CD14-positive monocyte (primary cell): ENCODE measurements around the gene LAX1. TPM values are rescaled to one million over a fixed set of nuclear protein-coding genes. Genes with fewer than 3 reads are reported as not detected.

Experiments used
- DNase-seq, 3 donors: peaks; one replicate each; pipeline ENCODE4 v3.0.0-alpha.2; 2011 to 2022
- H2AFZ ChIP-seq: 2 replicates; pipeline ENCODE4 v1.6.0; 2012; ENCODE audit warnings: mild to moderate bottlenecking, low read depth, low read length, inconsistent platforms; ENCODE audit not compliant: insufficient read depth, poor library complexity, severe bottlenecking
- H3K27ac ChIP-seq, 2 donors: 1 replicate in 1 of 2; 2 replicates in 1 of 2; pipeline ENCODE4 v1.5.1; 2012 to 2013; ENCODE audit warnings: low read length in 2 of 2, control low read depth in 1 of 2, inconsistent platforms in 1 of 2, low read depth in 1 of 2, mild to moderate bottlenecking in 1 of 2
- H3K27me3 ChIP-seq, 2 donors: one replicate each; pipeline versions ENCODE4 v1.6.0 to v1.6.1; 2011 to 2013; ENCODE audit warnings: low read length in 2 of 2; ENCODE audit not compliant: control insufficient read depth in 2 of 2, insufficient read depth in 2 of 2
- H3K36me3 ChIP-seq, 2 donors: replicated peaks in 1 of 2; 1 replicate in 1 of 2; 2 replicates in 1 of 2; pipeline versions ENCODE4 v1.5.1 to v1.6.1; 2012 to 2013; ENCODE audit warnings: low read length in 2 of 2, control low read depth in 1 of 2, inconsistent platforms in 1 of 2, mild to moderate bottlenecking in 1 of 2; ENCODE audit not compliant: insufficient read depth in 2 of 2, control insufficient read depth in 1 of 2
- H3K4me1 ChIP-seq, 2 donors: 1 replicate in 1 of 2; 2 replicates in 1 of 2; pipeline versions ENCODE4 v1.5.1 to v1.6.1; 2012 to 2013; ENCODE audit warnings: low read length in 2 of 2, control low read depth in 1 of 2, inconsistent platforms in 1 of 2, mild to moderate bottlenecking in 1 of 2, moderate library complexity in 1 of 2; ENCODE audit not compliant: insufficient read depth in 2 of 2, control insufficient read depth in 1 of 2
- H3K4me2 ChIP-seq: replicated peaks from 2 replicates; pipeline ENCODE3; 2012; ENCODE audit warnings: low read length, moderate library complexity, mild to moderate bottlenecking; ENCODE audit not compliant: poor library complexity, severe bottlenecking; ENCODE audit errors: extremely low read depth
- H3K4me3 ChIP-seq, 3 experiments: fragments of 200-600 bp in 1 of 3; sonication (generic) in 1 of 3; replicated peaks in 1 of 3; 1 replicate in 2 of 3; 2 replicates in 1 of 3; pipeline ENCODE4 v1.5.1; 2011 to 2013; ENCODE audit warnings: low read length in 3 of 3, mild to moderate bottlenecking in 3 of 3, control low read depth in 2 of 3, low read depth in 2 of 3, inconsistent platforms in 1 of 3, moderate library complexity in 1 of 3
- H3K79me2 ChIP-seq: 2 replicates; pipeline ENCODE4 v1.6.0; 2012; ENCODE audit warnings: mild to moderate bottlenecking, control low read depth, inconsistent platforms, low read length, moderate library complexity; ENCODE audit not compliant: insufficient read depth
- H3K9ac ChIP-seq: 2 replicates; pipeline ENCODE4 v1.6.0; 2017; ENCODE audit warnings: low read length, mild to moderate bottlenecking; ENCODE audit not compliant: insufficient read depth, poor library complexity, severe bottlenecking
- H3K9me3 ChIP-seq, 2 donors: replicated peaks in 1 of 2; 1 replicate in 1 of 2; 2 replicates in 1 of 2; pipeline versions ENCODE4 v1.5.1 to v1.6.1; 2012 to 2013; ENCODE audit warnings: low read length in 2 of 2, control low read depth in 1 of 2; ENCODE audit not compliant: control insufficient read depth in 1 of 2, insufficient read depth in 1 of 2
- H4K20me1 ChIP-seq: 2 replicates; pipeline ENCODE4 v1.6.0; 2012; ENCODE audit warnings: mild to moderate bottlenecking, low read length, control low read depth, moderate library complexity; ENCODE audit not compliant: insufficient read depth
- H3K27ac Mint-ChIP-seq, 7 donors: one replicate each; pipeline ENCODE4 v1.8.0; 2020; ENCODE audit warnings: mild to moderate bottlenecking in 7 of 7, mixed read lengths in 7 of 7, moderate library complexity in 6 of 7, inconsistent platforms in 2 of 7
- H3K27me3 Mint-ChIP-seq, 3 donors: one replicate each; pipeline ENCODE4 v1.8.0; 2021 to 2022; ENCODE audit warnings: low read depth in 3 of 3, mild to moderate bottlenecking in 3 of 3, mixed read lengths in 3 of 3, moderate library complexity in 3 of 3, inconsistent platforms in 1 of 3
- H3K36me3 Mint-ChIP-seq, 2 donors: one replicate each; pipeline ENCODE4 v1.8.0; 2020; ENCODE audit warnings: mixed read lengths in 2 of 2, inconsistent platforms in 1 of 2, mild to moderate bottlenecking in 1 of 2
- H3K4me1 Mint-ChIP-seq: one replicate; pipeline ENCODE4 v1.8.0; 2020; ENCODE audit warnings: mild to moderate bottlenecking, mixed read lengths
- H3K4me3 Mint-ChIP-seq, 2 donors: one replicate each; pipeline ENCODE4 v1.8.0; 2020; ENCODE audit warnings: mild to moderate bottlenecking in 2 of 2, mixed read lengths in 2 of 2, moderate library complexity in 1 of 2
- H3K9me3 Mint-ChIP-seq, 7 donors: one replicate each; pipeline ENCODE4 v1.8.0; 2020 to 2022; ENCODE audit warnings: mixed read lengths in 7 of 7, mild to moderate bottlenecking in 6 of 7, moderate library complexity in 6 of 7, inconsistent platforms in 2 of 7
- WGBS: methylation state at CpG from one replicate; pipeline ENCODE4 v1.1.5; 2013; ENCODE audit warnings: missing lambda C conversion rate; ENCODE audit not compliant: insufficient coverage; 5-methylcytosine and 5-hydroxymethylcytosine counted together
- intact Hi-C, 2 donors: fragments of 100-400 bp; cut with micrococcal nuclease; formaldehyde crosslinking; loops; one replicate each; pipeline versions ENCODE4 v1.15.0 to v1.15.1; 2023
- polyA plus RNA-seq, 3 donors: library from polyadenylated mRNA; depleted of rRNA in 1 of 3; unstranded in 2 of 3; stranded (reverse) in 1 of 3; fragments of 300-500 nt in 2 of 3; fragments of >200 nt in 1 of 3; fragmentation: Illumina TruSeq in 2 of 3; gene quantifications; 1 replicate in 2 of 3; 2 replicates in 1 of 3; pipeline ENCODE4 v1.2.3, GENCODE V29; 2012 to 2021
- TF ChIP-seq, protein P1 (sequence below): fragments of 200-600 bp; IDR thresholded peaks from one replicate; pipeline ENCODE4 v1.8.0; 2022; ENCODE audit warnings: antibody characterized with exemption, mild to moderate bottlenecking

The LAX1 gene
- polyA plus RNA-seq, 3 donors: 0.07 TPM; not detected in 2

DNA sequence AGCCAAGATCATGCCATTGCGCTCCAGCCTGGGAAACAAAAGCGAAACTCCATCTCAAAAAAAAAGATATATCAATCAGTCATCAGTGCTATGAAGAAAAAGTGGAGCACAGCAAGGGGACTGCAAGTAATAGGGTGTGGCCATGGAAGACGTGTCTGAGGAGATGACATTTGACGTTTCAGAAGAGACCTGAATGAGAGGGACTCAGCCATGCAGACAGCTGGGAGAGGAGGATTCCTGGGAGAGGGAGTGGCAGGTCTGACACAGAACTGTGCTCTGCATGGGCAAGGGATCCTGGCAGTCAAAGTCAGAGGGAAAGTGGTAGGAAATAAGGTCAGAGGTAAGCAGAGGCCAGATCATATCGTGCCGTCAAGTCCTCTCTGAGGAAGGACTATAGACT, 3.3 kb downstream of the LAX1 start:
- H3K4me1 ChIP-seq: peaks cover 12 to 15% of the 10 kb centered on the region in 2 donors
- no peak overlapping the region for H3K4me3 ChIP-seq
- no peaks in the 10 kb centered on the region for H3K36me3 ChIP-seq
- 70% methylated on average over 4 of the region's 6 CpGs for WGBS
- intact Hi-C loops: no loop called here
- peaks cover 0 to 3% (median 0%) of the 10 kb centered on the region in 7 donors for H3K9me3 Mint-ChIP-seq
- H3K4me2 ChIP-seq: no peak overlapping the region
- H3K79me2 ChIP-seq: no peaks in the 10 kb centered on the region
- TF ChIP-seq, protein P1, sequence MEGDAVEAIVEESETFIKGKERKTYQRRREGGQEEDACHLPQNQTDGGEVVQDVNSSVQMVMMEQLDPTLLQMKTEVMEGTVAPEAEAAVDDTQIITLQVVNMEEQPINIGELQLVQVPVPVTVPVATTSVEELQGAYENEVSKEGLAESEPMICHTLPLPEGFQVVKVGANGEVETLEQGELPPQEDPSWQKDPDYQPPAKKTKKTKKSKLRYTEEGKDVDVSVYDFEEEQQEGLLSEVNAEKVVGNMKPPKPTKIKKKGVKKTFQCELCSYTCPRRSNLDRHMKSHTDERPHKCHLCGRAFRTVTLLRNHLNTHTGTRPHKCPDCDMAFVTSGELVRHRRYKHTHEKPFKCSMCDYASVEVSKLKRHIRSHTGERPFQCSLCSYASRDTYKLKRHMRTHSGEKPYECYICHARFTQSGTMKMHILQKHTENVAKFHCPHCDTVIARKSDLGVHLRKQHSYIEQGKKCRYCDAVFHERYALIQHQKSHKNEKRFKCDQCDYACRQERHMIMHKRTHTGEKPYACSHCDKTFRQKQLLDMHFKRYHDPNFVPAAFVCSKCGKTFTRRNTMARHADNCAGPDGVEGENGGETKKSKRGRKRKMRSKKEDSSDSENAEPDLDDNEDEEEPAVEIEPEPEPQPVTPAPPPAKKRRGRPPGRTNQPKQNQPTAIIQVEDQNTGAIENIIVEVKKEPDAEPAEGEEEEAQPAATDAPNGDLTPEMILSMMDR: no peak
- peak overlapping the region in 1 of 2 donors; percentile 7 for H3K27ac ChIP-seq
- no peak overlapping the region for H2AFZ ChIP-seq
- H3K4me3 Mint-ChIP-seq: peak overlapping the region in 1 of 2 donors; percentile 21
- no peaks in the 10 kb centered on the region for H3K9me3 ChIP-seq
- H3K4me1 Mint-ChIP-seq: peaks cover 36% of the 10 kb centered on the region
- no peaks in the 10 kb centered on the region for H3K27me3 ChIP-seq
- no peak overlapping the region for H3K9ac ChIP-seq
- H3K36me3 Mint-ChIP-seq: peaks cover 2 to 3% of the 10 kb centered on the region in 2 donors
- H3K27ac Mint-ChIP-seq: peak overlapping the region; percentile 71 to 97 (median 82)
- DNase-seq: no peak
- H4K20me1 ChIP-seq: no peaks in the 10 kb centered on the region
- H3K27me3 Mint-ChIP-seq: peaks cover 0 to 4% (median 0%) of the 10 kb centered on the region in 3 donors

DNA sequence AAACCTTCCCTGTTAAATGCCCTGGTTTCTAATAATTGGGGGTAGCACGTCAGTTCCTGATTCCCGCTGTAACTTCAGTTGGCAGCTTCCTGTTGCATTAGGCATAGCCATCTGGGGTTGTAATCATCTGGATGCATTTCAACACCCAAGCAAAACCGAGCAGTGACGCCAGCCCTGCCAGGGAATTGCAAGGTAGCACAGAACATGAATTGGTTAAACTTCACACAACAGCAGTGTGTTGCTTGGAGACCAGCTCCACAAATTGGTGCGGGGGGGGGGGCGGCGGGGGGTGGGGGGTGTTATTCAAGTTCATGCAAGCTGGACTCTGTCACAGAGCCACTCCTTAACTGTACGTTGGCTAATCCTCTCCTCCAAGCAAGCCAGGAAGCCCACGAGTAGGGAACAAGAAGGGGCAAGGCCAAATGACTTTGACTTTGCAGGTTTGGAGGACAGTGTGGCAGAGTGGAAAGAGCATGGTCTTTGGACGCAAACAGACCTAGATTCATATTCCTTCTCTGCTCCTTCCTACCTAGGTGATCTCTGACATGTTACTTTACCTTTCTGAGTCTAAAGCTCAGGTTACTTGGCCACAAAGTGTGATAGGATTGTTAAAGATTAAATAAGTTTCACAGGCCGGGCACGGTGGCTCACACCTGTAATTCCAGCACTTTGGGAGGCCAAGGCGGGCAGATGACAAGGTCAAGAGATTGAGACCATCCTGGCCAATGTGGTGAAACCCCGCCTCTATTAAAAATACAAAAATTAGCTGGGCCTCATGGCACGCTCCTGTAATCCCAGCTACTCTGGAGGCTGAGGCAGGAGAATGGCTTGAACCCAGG, 4.7 kb downstream of the LAX1 start:
- intact Hi-C loops: loop anchor here in 1 of 2 donors (10.0 kb wide), 1 partner anchor 265 kb away; no protein-coding TSS in a partner anchor
- H3K4me1 Mint-ChIP-seq: peaks cover 32% of the 10 kb centered on the region

More for the DNA sequence above, 4.7 kb downstream of the LAX1 start:
- Mint-ChIP-seq H3K4me3 (peak overlapping the region; percentile 9 to 55), H3K36me3 (peaks cover 2 to 3% of the 10 kb centered on the region in 2 donors), H3K27me3 (peaks cover 0 to 4% (median 0%) of the 10 kb centered on the region in 3 donors), H3K27ac (peak overlapping the region; percentile 71 to 97 (median 82)), H3K9me3 (peaks cover 0 to 3% (median 0%) of the 10 kb centered on the region in 7 donors)
- Histone ChIP-seq H3K9me3 (no peaks in the 10 kb centered on the region), H3K79me2 (no peaks in the 10 kb centered on the region), H4K20me1 (no peaks in the 10 kb centered on the region), H3K4me2 (peak overlapping the region; percentile 45), H2AFZ (no peak overlapping the region), H3K27me3 (no peaks in the 10 kb centered on the region), H3K9ac (no peak overlapping the region), H3K4me1 (peaks cover 12 to 15% of the 10 kb centered on the region in 2 donors), H3K36me3 (no peaks in the 10 kb centered on the region), H3K27ac (peak overlapping the region; percentile 22 to 72), H3K4me3 (peak overlapping the region in 1 of 3 experiments; percentile 38)
- DNase-seq: peak; percentile 92 to 98 (median 92)
- WGBS: 70% methylated on average over 4 of the region's 15 CpGs
- TF ChIP-seq, protein P1: no peak
